HepG2 (cell line): ENCODE data around the gene IGF2BP1. TPM values are rescaled to one million over a fixed set of nuclear protein-coding genes. Genes with fewer than 3 reads are reported as not detected.

Experiments used
- CENPT ChIP-seq: sonication (generic); formaldehyde crosslinking; IDR thresholded peaks from 2 replicates; pipeline ENCODE4 v1.8.0; 2022; ENCODE audit warnings: low read depth, mild to moderate bottlenecking, moderate library complexity, missing genetic modification reagents
- GLMP ChIP-seq: sonication (generic); formaldehyde crosslinking; IDR thresholded peaks from 2 replicates; pipeline ENCODE4 v1.9.0; 2021; ENCODE audit warnings: missing genetic modification reagents, mild to moderate bottlenecking, borderline replicate concordance
- HMGA1 ChIP-seq: sonication (generic); formaldehyde crosslinking; conservative IDR thresholded peaks from 2 replicates; pipeline ENCODE4 v1.4.0; 2020; ENCODE audit warnings: missing genetic modification reagents
- HOXA3 ChIP-seq: sonication (generic); formaldehyde crosslinking; IDR thresholded peaks from 2 replicates; pipeline ENCODE4 v1.5.0; 2020; ENCODE audit warnings: missing genetic modification reagents
- LCORL ChIP-seq, 2 experiments: fragments of 450-650 bp in 1 of 2; sonication (generic) in 1 of 2; formaldehyde crosslinking in 1 of 2; IDR thresholded peaks; 2 replicates each; pipeline versions ENCODE4 v1.5.0 to v1.6.1; 2017 to 2020; ENCODE audit warnings: antibody characterized with exemption in 1 of 2, missing genetic modification reagents in 1 of 2
- MAZ ChIP-seq, 2 experiments: sonication (generic) in 1 of 2; formaldehyde crosslinking in 1 of 2; IDR thresholded peaks; 2 replicates each; pipeline versions ENCODE4 v1.5.0 to v1.6.1; 2012 to 2020; ENCODE audit warnings: low read depth in 2 of 2, mild to moderate bottlenecking in 2 of 2, borderline replicate concordance in 1 of 2, improper control_type of control experiment in 1 of 2, low read length in 1 of 2, missing genetic modification reagents in 1 of 2, moderate library complexity in 1 of 2
- MTF1 ChIP-seq: sonication (generic); formaldehyde crosslinking; IDR thresholded peaks from 2 replicates; pipeline ENCODE4 v1.5.0; 2020; ENCODE audit warnings: missing genetic modification reagents
- MXI1 ChIP-seq: IDR thresholded peaks from 3 replicates; pipeline ENCODE4 v1.6.1; 2012; ENCODE audit warnings: low read depth, low read length, inconsistent platforms, borderline replicate concordance
- YEATS4 ChIP-seq: sonication (generic); formaldehyde crosslinking; IDR thresholded peaks from 2 replicates; pipeline ENCODE4 v1.4.0; 2020; ENCODE audit warnings: missing genetic modification reagents, borderline replicate concordance
- ZKSCAN5 ChIP-seq: sonication (generic); formaldehyde crosslinking; IDR thresholded peaks from 2 replicates; pipeline ENCODE4 v1.5.1; 2020; ENCODE audit warnings: mild to moderate bottlenecking, missing genetic modification reagents
- ZNF180 ChIP-seq: sonication (generic); formaldehyde crosslinking; IDR thresholded peaks from 2 replicates; pipeline ENCODE4 v1.4.0; 2020; ENCODE audit warnings: low read depth, missing genetic modification reagents, borderline replicate concordance
- ZNF317 ChIP-seq: sonication (generic); formaldehyde crosslinking; IDR thresholded peaks from 2 replicates; pipeline ENCODE4 v1.5.0; 2020; ENCODE audit warnings: mild to moderate bottlenecking, missing genetic modification reagents
- ZNF414 ChIP-seq: sonication (generic); formaldehyde crosslinking; IDR thresholded peaks from 2 replicates; pipeline ENCODE4 v1.5.0; 2020; ENCODE audit warnings: missing genetic modification reagents
- ZNF446 ChIP-seq: sonication (generic); formaldehyde crosslinking; IDR thresholded peaks from 2 replicates; pipeline ENCODE4 v1.5.0; 2020; ENCODE audit warnings: mild to moderate bottlenecking, missing genetic modification reagents
- ZNF552 ChIP-seq: sonication (generic); formaldehyde crosslinking; IDR thresholded peaks from 2 replicates; pipeline ENCODE4 v1.9.0; 2022; ENCODE audit warnings: missing genetic modification reagents, mild to moderate bottlenecking, borderline replicate concordance
- ZNF710 ChIP-seq: sonication (generic); formaldehyde crosslinking; IDR thresholded peaks from 2 replicates; pipeline ENCODE4 v1.5.0; 2020; ENCODE audit warnings: mild to moderate bottlenecking, missing genetic modification reagents, borderline replicate concordance
- ZNF713 ChIP-seq: sonication (generic); formaldehyde crosslinking; IDR thresholded peaks from 2 replicates; pipeline ENCODE4 v1.4.0; 2020; ENCODE audit warnings: mild to moderate bottlenecking, missing genetic modification reagents
- ZNF773 ChIP-seq: sonication (generic); formaldehyde crosslinking; IDR thresholded peaks from 2 replicates; pipeline ENCODE4 v1.4.0; 2020; ENCODE audit warnings: missing genetic modification reagents, borderline replicate concordance
- ZZZ3 ChIP-seq: sonication (generic); formaldehyde crosslinking; IDR thresholded peaks from 2 replicates; pipeline ENCODE4 v1.4.0; 2020; ENCODE audit warnings: missing genetic modification reagents, mild to moderate bottlenecking, borderline replicate concordance
- polyA plus RNA-seq, 8 experiments: library from polyadenylated mRNA; depleted of rRNA in 3 of 8; stranded (reverse) in 7 of 8; unstranded in 1 of 8; fragments of >200 nt; fragmentation: Illumina TruSeq in 4 of 8; extraction: Trizol in 4 of 8; gene quantifications; 2 replicates each; pipeline versions ENCODE4 v1.2.1 to v1.2.3, GENCODE V29; 2011 to 2016; ENCODE audit warnings: low read depth in 4 of 8, missing spikeins in 1 of 8, mixed read lengths in 1 of 8; ENCODE audit not compliant: insufficient read depth in 1 of 8
- total RNA-seq, 5 experiments: library from RNA; depleted of rRNA; stranded (reverse); fragments of >200 nt; fragmentation: Illumina TruSeq; extraction: Trizol; gene quantifications; 2 replicates each; pipeline ENCODE4 v1.2.3, GENCODE V29; 2016; ENCODE audit warnings: low read depth in 1 of 5
- TF ChIP-seq, protein P1 (sequence below): IDR thresholded peaks from 2 replicates; pipeline ENCODE4 v1.6.1; 2016
- TF ChIP-seq, protein P2 (sequence below), 2 experiments: sonication (generic) in 1 of 2; formaldehyde crosslinking in 1 of 2; IDR thresholded peaks; 2 replicates each; pipeline versions ENCODE4 v1.4.0 to v1.6.1; 2018 to 2020; ENCODE audit warnings: missing genetic modification reagents in 2 of 2, borderline replicate concordance in 1 of 2, low read depth in 1 of 2, mild to moderate bottlenecking in 1 of 2, missing biosample characterization in 1 of 2

The IGF2BP1 gene
- total and polyA plus RNA-seq, 2 of the 13 experiments (the other 11 are each of a cell fraction or from before 2014, with no cell fraction given), result 29.7 to 75.1 TPM

DNA sequence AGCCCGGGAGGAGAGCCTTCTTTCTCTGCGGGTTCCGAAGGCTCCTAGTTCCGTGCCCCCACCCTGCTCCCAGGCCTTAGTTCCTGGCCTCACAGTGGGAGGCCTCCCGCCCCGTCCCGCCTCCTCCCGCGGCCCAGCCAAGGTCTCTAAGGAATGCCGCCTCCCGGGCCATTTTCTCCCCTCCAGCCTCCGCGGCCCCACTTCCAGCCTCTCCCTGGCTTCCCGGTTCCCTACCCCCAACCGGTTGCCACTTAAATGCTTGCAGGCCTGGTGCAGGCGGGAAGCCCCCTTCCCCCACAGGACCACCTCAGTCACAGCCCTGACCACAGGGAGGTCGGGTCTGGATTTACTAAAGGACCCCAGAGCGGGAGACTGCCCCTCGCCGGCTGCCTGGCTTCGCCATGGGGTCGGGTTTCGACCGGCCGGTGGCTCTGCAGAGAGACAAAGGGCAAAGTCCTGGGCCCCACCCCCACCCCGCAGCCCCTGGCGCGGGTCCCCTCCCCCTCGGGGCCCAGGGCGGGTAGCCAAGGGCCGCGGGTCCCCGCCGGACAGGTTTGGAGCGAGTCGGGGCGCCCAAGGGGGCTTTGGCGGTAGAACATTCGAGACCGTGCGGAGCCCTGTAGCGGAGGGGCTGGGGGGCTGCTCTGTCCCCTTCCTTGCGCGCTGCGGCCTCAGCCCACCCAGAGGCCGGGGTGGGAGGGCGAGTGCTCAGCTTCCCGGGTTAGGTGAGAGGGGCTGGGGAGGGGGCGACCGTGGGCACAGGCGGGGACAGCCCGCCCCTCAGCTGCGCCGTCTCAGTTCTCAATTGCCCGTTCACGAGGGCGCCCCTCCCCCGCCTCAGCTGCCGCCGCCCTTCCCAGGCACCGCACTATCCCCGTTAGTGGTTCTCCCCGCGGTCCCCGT lies 16.4 kb downstream of the IGF2BP1 start (continued):
- no peak for TF ChIP-seq ZNF552 (CRISPR knock-in tag)
- TF ChIP-seq ZNF773 (CRISPR knock-in tag), result no peak
- no peak for TF ChIP-seq CENPT
- TF ChIP-seq LCORL (IDR thresholded peaks at IDR 0.05), result no peak
- TF ChIP-seq LCORL (CRISPR knock-in tag; IDR thresholded peaks at IDR 0.05), result 0 out of 2 replicates have a peak, but pooled peaks have one; percentile 18
- no peak for TF ChIP-seq ZNF713 (CRISPR knock-in tag)
- 0 out of 2 replicates have a peak, but pooled peaks have one; percentile 31 for TF ChIP-seq HOXA3
- TF ChIP-seq, protein P1, sequence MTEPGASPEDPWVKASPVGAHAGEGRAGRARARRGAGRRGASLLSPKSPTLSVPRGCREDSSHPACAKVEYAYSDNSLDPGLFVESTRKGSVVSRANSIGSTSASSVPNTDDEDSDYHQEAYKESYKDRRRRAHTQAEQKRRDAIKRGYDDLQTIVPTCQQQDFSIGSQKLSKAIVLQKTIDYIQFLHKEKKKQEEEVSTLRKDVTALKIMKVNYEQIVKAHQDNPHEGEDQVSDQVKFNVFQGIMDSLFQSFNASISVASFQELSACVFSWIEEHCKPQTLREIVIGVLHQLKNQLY, result no peak
- TF ChIP-seq, protein P2, sequence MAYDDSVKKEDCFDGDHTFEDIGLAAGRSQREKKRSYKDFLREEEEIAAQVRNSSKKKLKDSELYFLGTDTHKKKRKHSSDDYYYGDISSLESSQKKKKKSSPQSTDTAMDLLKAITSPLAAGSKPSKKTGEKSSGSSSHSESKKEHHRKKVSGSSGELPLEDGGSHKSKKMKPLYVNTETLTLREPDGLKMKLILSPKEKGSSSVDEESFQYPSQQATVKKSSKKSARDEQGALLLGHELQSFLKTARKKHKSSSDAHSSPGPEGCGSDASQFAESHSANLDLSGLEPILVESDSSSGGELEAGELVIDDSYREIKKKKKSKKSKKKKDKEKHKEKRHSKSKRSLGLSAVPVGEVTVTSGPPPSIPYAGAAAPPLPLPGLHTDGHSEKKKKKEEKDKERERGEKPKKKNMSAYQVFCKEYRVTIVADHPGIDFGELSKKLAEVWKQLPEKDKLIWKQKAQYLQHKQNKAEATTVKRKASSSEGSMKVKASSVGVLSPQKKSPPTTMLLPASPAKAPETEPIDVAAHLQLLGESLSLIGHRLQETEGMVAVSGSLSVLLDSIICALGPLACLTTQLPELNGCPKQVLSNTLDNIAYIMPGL (CRISPR knock-in tag; IDR thresholded peaks at IDR 0.05; ENCODE audit: borderline replicate concordance in 1 of 2, low read depth in 1 of 2), result 0 out of 4 replicates have a peak, but pooled peaks of 1 of the 2 experiments have one; percentile 43
- TF ChIP-seq ZKSCAN5 (CRISPR knock-in tag), result no peak
- peak; percentile 39; the same call in 1 of the 2 replicates for TF ChIP-seq ZNF317 (CRISPR knock-in tag)
- TF ChIP-seq HMGA1 (CRISPR knock-in tag), result no peak
- TF ChIP-seq MAZ (IDR thresholded peaks at IDR 0.05; ENCODE audit: borderline replicate concordance, low read depth, low read length), result no peak; the same call in 1 of the 2 replicates
- no peak for TF ChIP-seq MAZ (CRISPR knock-in tag; IDR thresholded peaks at IDR 0.05; ENCODE audit: low read depth)
- TF ChIP-seq MTF1 (CRISPR knock-in tag), result no peak
- TF ChIP-seq YEATS4 (CRISPR knock-in tag), result peak; percentile 23; the same call in 1 of the 2 replicates
- no peak for TF ChIP-seq ZZZ3
- no peak for TF ChIP-seq GLMP (CRISPR knock-in tag)
- no peak for TF ChIP-seq ZNF414
- TF ChIP-seq ZNF180 (CRISPR knock-in tag), result no peak
- 0 out of 2 replicates have a peak, but pooled peaks have one; percentile 65 for TF ChIP-seq ZNF710
- no peak for TF ChIP-seq MXI1
- TF ChIP-seq ZNF446 (CRISPR knock-in tag), result no peak
